H9 (cell line): Measurements from ENCODE around the gene LIMS1. TPM values are rescaled to one million over a fixed set of nuclear protein-coding genes. Genes with fewer than 3 reads are reported as not detected.
"Not testable (repeated sequence)": the region's sequence is repeated elsewhere in the genome, so short reads cannot be mapped to it uniquely, and the experiment has no call there.

Source experiments
- DNase-seq: peaks from one replicate; pipeline ENCODE4 v3.0.0-alpha.2; 2017
- H2AFZ ChIP-seq: one replicate; pipeline ENCODE4 v1.6.1; 2013; ENCODE audit warnings: mild to moderate bottlenecking, low read length, control low read depth, moderate library complexity
- H2AK5ac ChIP-seq: 2 replicates; pipeline ENCODE4 v1.6.1; 2013; ENCODE audit warnings: low read length, control low read depth, mixed read lengths; ENCODE audit not compliant: insufficient read length
- H2BK120ac ChIP-seq: one replicate; pipeline ENCODE4 v1.6.1; 2013; ENCODE audit warnings: low read depth, mild to moderate bottlenecking, low read length, control low read depth, inconsistent platforms; ENCODE audit not compliant: poor library complexity, severe bottlenecking
- H2BK12ac ChIP-seq: 2 replicates; pipeline ENCODE4 v1.6.1; 2013; ENCODE audit warnings: low read length, control low read depth, mixed read lengths, low read depth; ENCODE audit not compliant: insufficient read length
- H2BK15ac ChIP-seq: 2 replicates; pipeline ENCODE4 v1.6.1; 2013; ENCODE audit warnings: low read depth, low read length, control low read depth
- H2BK20ac ChIP-seq: one replicate; pipeline ENCODE4 v1.6.1; 2013; ENCODE audit warnings: low read depth, mild to moderate bottlenecking, low read length, control low read depth, inconsistent platforms; ENCODE audit not compliant: poor library complexity, severe bottlenecking
- H2BK5ac ChIP-seq: 2 replicates; pipeline ENCODE4 v1.6.1; 2013; ENCODE audit warnings: low read length, control low read depth, mixed read lengths; ENCODE audit not compliant: insufficient read length
- H3K14ac ChIP-seq: 2 replicates; pipeline ENCODE4 v1.6.1; 2013; ENCODE audit warnings: low read length, control low read depth; ENCODE audit not compliant: insufficient read depth
- H3K18ac ChIP-seq: 2 replicates; pipeline ENCODE4 v1.6.1; 2013; ENCODE audit warnings: low read depth, mild to moderate bottlenecking, mixed read lengths, low read length, control low read depth; ENCODE audit not compliant: insufficient read length
- H3K23ac ChIP-seq: 2 replicates; pipeline ENCODE4 v1.6.1; 2013; ENCODE audit warnings: low read length, control low read depth, mixed read lengths, low read depth; ENCODE audit not compliant: insufficient read length
- H3K23me2 ChIP-seq: 2 replicates; pipeline ENCODE4 v1.6.1; 2013; ENCODE audit warnings: low read depth, mild to moderate bottlenecking, mixed read lengths, low read length, control low read depth; ENCODE audit not compliant: insufficient read length, poor library complexity, severe bottlenecking
- H3K27ac ChIP-seq: 2 replicates; pipeline ENCODE4 v1.5.1; 2013; ENCODE audit warnings: low read length, control low read depth, mixed read lengths, low read depth; ENCODE audit not compliant: insufficient read length
- H3K27me3 ChIP-seq: 2 replicates; pipeline ENCODE4 v1.6.1; 2013; ENCODE audit warnings: low read length, control low read depth, inconsistent platforms; ENCODE audit not compliant: insufficient read depth
- H3K4ac ChIP-seq: 2 replicates; pipeline ENCODE4 v1.6.1; 2013; ENCODE audit warnings: low read depth, mild to moderate bottlenecking, control low read depth, inconsistent platforms, low read length, moderate library complexity
- H3K4me1 ChIP-seq: 2 replicates; pipeline ENCODE4 v1.6.1; 2013; ENCODE audit warnings: low read length, control low read depth, inconsistent platforms; ENCODE audit not compliant: insufficient read depth
- H3K4me2 ChIP-seq: 2 replicates; pipeline ENCODE4 v1.6.1; 2013; ENCODE audit warnings: low read length, control low read depth, mixed read lengths; ENCODE audit not compliant: insufficient read length, insufficient read depth
- H3K56ac ChIP-seq: 2 replicates; pipeline ENCODE4 v1.6.1; 2013; ENCODE audit warnings: low read depth, mild to moderate bottlenecking, mixed read lengths, low read length, control low read depth; ENCODE audit not compliant: insufficient read length
- H3K79me1 ChIP-seq: 2 replicates; pipeline ENCODE4 v1.6.1; 2013; ENCODE audit warnings: low read depth, mild to moderate bottlenecking, moderate library complexity, low read length, control low read depth, inconsistent platforms; ENCODE audit not compliant: insufficient read depth, poor library complexity, severe bottlenecking
- H3K79me2 ChIP-seq: 2 replicates; pipeline ENCODE4 v1.6.1; 2013; ENCODE audit warnings: low read length, control low read depth, inconsistent platforms; ENCODE audit not compliant: insufficient read depth
- H3K9ac ChIP-seq: 2 replicates; pipeline ENCODE4 v1.6.1; 2013; ENCODE audit warnings: low read length, control low read depth, mixed read lengths; ENCODE audit not compliant: insufficient read length; ENCODE audit errors: extremely low read depth
- H3K9me3 ChIP-seq: one replicate; pipeline ENCODE4 v1.6.1; 2013; ENCODE audit warnings: low read depth, low read length, inconsistent platforms; ENCODE audit not compliant: control insufficient read depth
- H3T11ph ChIP-seq: one replicate; pipeline ENCODE4 v1.6.1; 2013; ENCODE audit warnings: mild to moderate bottlenecking, low read length, control low read depth, inconsistent platforms
- H4K20me1 ChIP-seq: one replicate; pipeline ENCODE4 v1.6.1; 2013; ENCODE audit not compliant: control insufficient read depth, insufficient read length, insufficient read depth
- H4K5ac ChIP-seq: 2 replicates; pipeline ENCODE4 v1.6.1; 2013; ENCODE audit warnings: low read depth, mild to moderate bottlenecking, mixed read lengths, low read length, control low read depth; ENCODE audit not compliant: insufficient read length
- H4K8ac ChIP-seq: replicated peaks from 2 replicates; pipeline ENCODE4 v1.6.1; 2013; ENCODE audit warnings: low read length, control low read depth, mixed read lengths, low read depth; ENCODE audit not compliant: insufficient read length
- H4K91ac ChIP-seq: 2 replicates; pipeline ENCODE4 v1.6.1; 2013; ENCODE audit warnings: low read depth, mild to moderate bottlenecking, moderate library complexity, mixed read lengths, low read length, control low read depth; ENCODE audit not compliant: insufficient read length
- H3K27ac Mint-ChIP-seq, 3 experiments: 2 replicates in 2 of 3; 3 replicates in 1 of 3; pipeline ENCODE4 v1.8.0; 2020 to 2021; ENCODE audit warnings: mixed read lengths in 3 of 3, mild to moderate bottlenecking in 1 of 3, moderate library complexity in 1 of 3
- H3K27me3 Mint-ChIP-seq: 2 replicates; pipeline ENCODE4 v1.8.0; 2021; ENCODE audit warnings: low read depth, mild to moderate bottlenecking, moderate library complexity, mixed read lengths
- H3K36me3 Mint-ChIP-seq, 3 experiments: 2 replicates in 2 of 3; 3 replicates in 1 of 3; pipeline ENCODE4 v1.8.0; 2020 to 2021; ENCODE audit warnings: low read depth in 3 of 3, mixed read lengths in 3 of 3; ENCODE audit not compliant: insufficient read depth in 1 of 3
- H3K4me1 Mint-ChIP-seq, 2 experiments: 2 replicates each; pipeline ENCODE4 v1.8.0; 2020; ENCODE audit warnings: mixed read lengths in 2 of 2
- H3K4me3 Mint-ChIP-seq, 2 experiments: 2 replicates in 1 of 2; 3 replicates in 1 of 2; pipeline ENCODE4 v1.8.0; 2020 to 2021; ENCODE audit warnings: mild to moderate bottlenecking in 2 of 2, mixed read lengths in 2 of 2, moderate library complexity in 1 of 2
- H3K9me3 Mint-ChIP-seq, 2 experiments: 2 replicates in 1 of 2; 3 replicates in 1 of 2; pipeline ENCODE4 v1.8.0; 2020; ENCODE audit warnings: mild to moderate bottlenecking in 2 of 2, mixed read lengths in 2 of 2, moderate library complexity in 1 of 2
- WGBS: extraction: QIAGEN DNeasy Blood & Tissue Kit; methylation state at CpG from one replicate; pipeline ENCODE4 v1.1.7; 2013; ENCODE audit warnings: missing lambda C conversion rate, low lambda C conversion rate, mixed read lengths; ENCODE audit not compliant: insufficient read length; ENCODE audit errors: extremely low coverage; 5-methylcytosine and 5-hydroxymethylcytosine counted together
- total RNA-seq: library from RNA; stranded (reverse); gene quantifications from 2 replicates; pipeline ENCODE4 v1.2.1, GENCODE V29; 2021

Gene LIMS1
- total RNA-seq, 1 experiment from 2014 or later: 37.7 TPM

GRCh38 chr2:108652187-108652931, 118.1 kb downstream of the LIMS1 start:
- not testable (repeated sequence) for H3K4me2 ChIP-seq, H3K14ac ChIP-seq, DNase-seq, H2BK12ac ChIP-seq, H3K27ac ChIP-seq, H2BK120ac ChIP-seq, H3K9me3 ChIP-seq, H3K9me3 Mint-ChIP-seq, H3K27ac Mint-ChIP-seq, H3K36me3 Mint-ChIP-seq, H3K23me2 ChIP-seq, H4K91ac ChIP-seq, H4K20me1 ChIP-seq, H3K23ac ChIP-seq, H3T11ph ChIP-seq, H3K4ac ChIP-seq, H2BK5ac ChIP-seq, H2AFZ ChIP-seq, H3K27me3 ChIP-seq, H3K27me3 Mint-ChIP-seq, H2BK15ac ChIP-seq, H3K79me2 ChIP-seq, H3K4me1 ChIP-seq, H4K8ac ChIP-seq, H2BK20ac ChIP-seq, H2AK5ac ChIP-seq, H3K56ac ChIP-seq, H3K18ac ChIP-seq, H4K5ac ChIP-seq, H3K79me1 ChIP-seq, H3K4me3 Mint-ChIP-seq, H3K9ac ChIP-seq
- peaks cover 11 to 13% of the 10 kb centered on the region in 2 experiments; a peak in 3 of 4 replicates for H3K4me1 Mint-ChIP-seq
- WGBS: no CpG with 5 or more reads among the region's 7 CpGs

- not testable (repeated sequence) for H3K23ac ChIP-seq, H3K9me3 Mint-ChIP-seq, H3K27ac ChIP-seq, H4K8ac ChIP-seq, H3K27ac Mint-ChIP-seq, H3K56ac ChIP-seq, H2BK12ac ChIP-seq, H3K27me3 Mint-ChIP-seq, H3T11ph ChIP-seq, H3K4me3 Mint-ChIP-seq, H3K23me2 ChIP-seq, H3K79me2 ChIP-seq, H3K4me2 ChIP-seq, H3K36me3 Mint-ChIP-seq, H4K20me1 ChIP-seq, H2BK120ac ChIP-seq, H3K27me3 ChIP-seq, H3K4ac ChIP-seq, H3K18ac ChIP-seq, H2AK5ac ChIP-seq, H2AFZ ChIP-seq, H3K9ac ChIP-seq, H4K91ac ChIP-seq, H2BK15ac ChIP-seq, H4K5ac ChIP-seq, H2BK20ac ChIP-seq, DNase-seq, H3K9me3 ChIP-seq, H3K4me1 ChIP-seq, H3K79me1 ChIP-seq, H3K14ac ChIP-seq, H2BK5ac ChIP-seq
- no CpG with 5 or more reads among the region's 8 CpGs for WGBS
- peaks cover 11 to 13% of the 10 kb centered on the region in 2 experiments; a peak in 3 of 4 replicates for H3K4me1 Mint-ChIP-seq
Observed at GRCh38 chr2:108653425-108653824, 119.2 kb downstream of the LIMS1 start.
